K562 (cell line): ENCODE measurements around the gene PAFAH1B2.

Source experiments
- NR2C1 ChIP-seq, 2 experiments: fragments of 450-650 bp; IDR thresholded peaks; 2 replicates each; pipeline ENCODE4 v1.6.1; 2017; ENCODE audit warnings: mild to moderate bottlenecking in 2 of 2, antibody characterized with exemption in 1 of 2, inconsistent platforms in 1 of 2, missing compliant biosample characterization in 1 of 2, missing genetic modification characterization in 1 of 2
- PHF8 ChIP-seq: fragments of 200-600 bp; sonication (generic); IDR thresholded peaks from 2 replicates; pipeline ENCODE4 v1.6.1; 2012; ENCODE audit warnings: mixed run types, mild to moderate bottlenecking, inconsistent platforms, low read length, moderate library complexity, borderline replicate concordance
- SMAD3 ChIP-seq: fragments of 450-650 bp; formaldehyde crosslinking; conservative IDR thresholded peaks from 2 replicates; pipeline ENCODE4 v1.4.0; 2020; ENCODE audit warnings: mild to moderate bottlenecking

DNA sequence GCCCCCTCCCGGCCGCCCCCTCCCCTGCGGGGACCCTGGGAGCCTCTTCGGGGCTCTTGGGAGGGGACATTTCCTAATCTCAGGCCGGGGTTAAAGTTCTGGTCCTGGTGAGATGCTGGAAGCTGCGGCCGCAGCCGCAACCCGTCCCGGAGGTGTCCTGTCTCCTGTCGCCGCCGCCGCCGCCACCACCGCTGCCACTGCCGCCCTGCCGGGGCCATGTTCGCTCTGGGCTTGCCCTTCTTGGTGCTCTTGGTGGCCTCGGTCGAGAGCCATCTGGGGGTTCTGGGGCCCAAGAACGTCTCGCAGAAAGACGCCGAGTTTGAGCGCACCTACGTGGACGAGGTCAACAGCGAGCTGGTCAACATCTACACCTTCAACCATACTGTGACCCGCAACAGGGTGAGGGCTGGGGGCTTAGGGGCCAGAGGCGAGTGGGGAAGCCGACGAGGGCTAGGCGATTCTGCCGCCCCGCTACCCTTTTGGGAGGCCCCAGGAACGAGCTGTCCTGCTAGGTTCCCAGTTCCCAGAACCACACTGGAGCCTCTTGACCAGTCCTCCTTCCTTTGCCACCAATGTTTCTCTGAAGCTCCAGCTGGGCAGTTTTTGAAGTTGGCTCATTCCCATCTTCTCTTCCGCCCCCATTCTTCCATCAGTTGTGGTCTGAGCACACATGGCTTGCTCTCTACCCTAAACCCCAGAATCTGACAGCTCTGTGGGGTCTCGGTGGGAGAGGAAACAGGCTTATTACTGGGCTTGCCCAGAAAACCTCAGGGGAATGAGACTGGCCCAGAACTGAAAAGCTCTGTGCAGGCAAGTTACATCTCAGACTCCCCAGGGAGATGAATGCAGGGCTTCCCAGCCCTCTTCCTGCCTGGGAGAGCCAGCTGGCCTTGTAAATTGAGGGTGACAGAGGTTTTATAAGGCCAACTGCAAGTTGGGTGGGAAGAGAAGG is 35.2 kb downstream of the PAFAH1B2 start:
- TF ChIP-seq NR2C1 (IDR thresholded peaks at IDR 0.05) (no peak), NR2C1 (tag; IDR thresholded peaks at IDR 0.05) (no peak), PHF8 (peak; percentile 17; the same call in 1 of the 2 replicates), SMAD3 (no peak)
